ENCODE data around the gene CALD1.

DNA sequence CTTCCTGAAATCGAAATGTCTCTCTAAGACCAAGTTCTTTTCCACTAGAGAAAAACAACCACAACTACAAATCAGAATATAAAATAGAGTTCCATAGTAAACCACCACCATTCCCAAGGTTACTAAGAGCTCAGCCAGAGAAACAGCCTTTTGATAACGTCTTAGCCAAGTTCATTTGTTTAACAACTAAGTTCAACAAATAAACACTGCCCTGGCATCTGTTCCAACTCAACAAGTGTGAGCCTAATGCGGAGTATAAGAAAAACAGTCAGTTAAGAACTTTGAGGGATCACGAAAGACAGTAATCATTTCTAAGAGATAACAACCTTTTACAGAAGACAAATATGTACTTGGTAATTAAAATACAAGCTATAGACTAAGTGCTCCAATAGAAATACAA is 77.3 kb downstream of the CALD1 start:
- TF ChIP-seq, protein P1, sequence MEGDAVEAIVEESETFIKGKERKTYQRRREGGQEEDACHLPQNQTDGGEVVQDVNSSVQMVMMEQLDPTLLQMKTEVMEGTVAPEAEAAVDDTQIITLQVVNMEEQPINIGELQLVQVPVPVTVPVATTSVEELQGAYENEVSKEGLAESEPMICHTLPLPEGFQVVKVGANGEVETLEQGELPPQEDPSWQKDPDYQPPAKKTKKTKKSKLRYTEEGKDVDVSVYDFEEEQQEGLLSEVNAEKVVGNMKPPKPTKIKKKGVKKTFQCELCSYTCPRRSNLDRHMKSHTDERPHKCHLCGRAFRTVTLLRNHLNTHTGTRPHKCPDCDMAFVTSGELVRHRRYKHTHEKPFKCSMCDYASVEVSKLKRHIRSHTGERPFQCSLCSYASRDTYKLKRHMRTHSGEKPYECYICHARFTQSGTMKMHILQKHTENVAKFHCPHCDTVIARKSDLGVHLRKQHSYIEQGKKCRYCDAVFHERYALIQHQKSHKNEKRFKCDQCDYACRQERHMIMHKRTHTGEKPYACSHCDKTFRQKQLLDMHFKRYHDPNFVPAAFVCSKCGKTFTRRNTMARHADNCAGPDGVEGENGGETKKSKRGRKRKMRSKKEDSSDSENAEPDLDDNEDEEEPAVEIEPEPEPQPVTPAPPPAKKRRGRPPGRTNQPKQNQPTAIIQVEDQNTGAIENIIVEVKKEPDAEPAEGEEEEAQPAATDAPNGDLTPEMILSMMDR (conservative IDR thresholded peaks at IDR 0.05 in 1 of 2, IDR thresholded peaks at IDR 0.05 in 1 of 2; ENCODE audit: extremely low read depth in 1 of 2, insufficient read depth in 1 of 2, low read depth in 1 of 2, low read length in 2 of 2), result no peak
- no peak for TF ChIP-seq EZH2 (IDR thresholded peaks at IDR 0.05; ENCODE audit: borderline replicate concordance, low read length)

Data from mammary epithelial cell (primary cell).